ENCODE results near the gene LRRC8D.

Gene LRRC8D

GRCh38 chr1:89855413-89856123 lies 34.7 kb downstream of the LRRC8D start:
- TF ChIP-seq POLR2AphosphoS5 (IDR thresholded peaks at IDR 0.05; ENCODE audit: low read depth, low read length) (no peak), TAF1 (IDR thresholded peaks at IDR 0.05; ENCODE audit: borderline replicate concordance, low read depth, low read length) (no peak), POLR2A (IDR thresholded peaks at IDR 0.05; ENCODE audit: low read depth, low read length) (no peak)
- DNase-seq (ENCODE audit: insufficient read length) (no peak), FAIRE-seq (peak; percentile 83)

- no peak for TF ChIP-seq POLR2A (IDR thresholded peaks at IDR 0.05; ENCODE audit: low read depth, low read length)
- no peak for TF ChIP-seq TAF1 (IDR thresholded peaks at IDR 0.05; ENCODE audit: borderline replicate concordance, low read depth, low read length)
- TF ChIP-seq POLR2AphosphoS5 (IDR thresholded peaks at IDR 0.05; ENCODE audit: low read depth, low read length), result no peak
- no peak for DNase-seq (ENCODE audit: insufficient read length)
- FAIRE-seq, result no peak
These were observed 42.5 kb downstream of the LRRC8D start for GRCh38 chr1:89863165-89863830.

- no peak for TF ChIP-seq POLR2A (IDR thresholded peaks at IDR 0.05; ENCODE audit: low read depth, low read length)
- no peak for TF ChIP-seq POLR2AphosphoS5 (IDR thresholded peaks at IDR 0.05; ENCODE audit: low read depth, low read length)
- no peak for TF ChIP-seq TAF1 (IDR thresholded peaks at IDR 0.05; ENCODE audit: borderline replicate concordance, low read depth, low read length)
- DNase-seq (ENCODE audit: insufficient read length) (no peak), FAIRE-seq (no peak)
These were observed 44.9 kb downstream of the LRRC8D start for GRCh38 chr1:89865498-89866382.

GRCh38 chr1:89866568-89866967 lies 45.7 kb downstream of the LRRC8D start:
- FAIRE-seq (no peak), DNase-seq (ENCODE audit: insufficient read length) (no peak)
- TF ChIP-seq TAF1 (IDR thresholded peaks at IDR 0.05; ENCODE audit: borderline replicate concordance, low read depth, low read length) (no peak), POLR2A (IDR thresholded peaks at IDR 0.05; ENCODE audit: low read depth, low read length) (no peak), POLR2AphosphoS5 (IDR thresholded peaks at IDR 0.05; ENCODE audit: low read depth, low read length) (no peak)

- DNase-seq (ENCODE audit: insufficient read length) (no peak), FAIRE-seq (no peak)
- TF ChIP-seq POLR2AphosphoS5 (IDR thresholded peaks at IDR 0.05; ENCODE audit: low read depth, low read length), result no peak
- TF ChIP-seq POLR2A (IDR thresholded peaks at IDR 0.05; ENCODE audit: low read depth, low read length), result no peak
- TF ChIP-seq TAF1 (IDR thresholded peaks at IDR 0.05; ENCODE audit: borderline replicate concordance, low read depth, low read length), result no peak
These were observed 50.2 kb downstream of the LRRC8D start for GRCh38 chr1:89870998-89871397.

- peak; percentile 46 for FAIRE-seq
- no peak for TF ChIP-seq POLR2AphosphoS5 (IDR thresholded peaks at IDR 0.05; ENCODE audit: low read depth, low read length)
- TF ChIP-seq TAF1 (IDR thresholded peaks at IDR 0.05; ENCODE audit: borderline replicate concordance, low read depth, low read length), result no peak
- no peak for TF ChIP-seq POLR2A (IDR thresholded peaks at IDR 0.05; ENCODE audit: low read depth, low read length)
These were observed 51.1 kb downstream of the LRRC8D start for GRCh38 chr1:89871768-89872473.

GRCh38 chr1:89872567-89872966 lies 51.7 kb downstream of the LRRC8D start:
- DNase-seq (ENCODE audit: insufficient read length), result no peak
- TF ChIP-seq POLR2A (IDR thresholded peaks at IDR 0.05; ENCODE audit: low read depth, low read length) (no peak), POLR2AphosphoS5 (IDR thresholded peaks at IDR 0.05; ENCODE audit: low read depth, low read length) (no peak), TAF1 (IDR thresholded peaks at IDR 0.05; ENCODE audit: borderline replicate concordance, low read depth, low read length) (no peak)
- no peak for FAIRE-seq

More at GRCh38 chr1:89871768-89872473, 51.1 kb downstream of the LRRC8D start:
- no peak for DNase-seq (ENCODE audit: insufficient read length)

GRCh38 chr1:89873288-89873687 lies 52.5 kb downstream of the LRRC8D start:
- DNase-seq (ENCODE audit: insufficient read length) (no peak), FAIRE-seq (no peak)
- TF ChIP-seq TAF1 (IDR thresholded peaks at IDR 0.05; ENCODE audit: borderline replicate concordance, low read depth, low read length) (no peak), POLR2AphosphoS5 (IDR thresholded peaks at IDR 0.05; ENCODE audit: low read depth, low read length) (no peak), POLR2A (IDR thresholded peaks at IDR 0.05; ENCODE audit: low read depth, low read length) (no peak)

- DNase-seq (ENCODE audit: insufficient read length), result no peak
- no peak for FAIRE-seq
These were observed 52.9 kb downstream of the LRRC8D start for GRCh38 chr1:89873770-89874169.

GRCh38 chr1:89876463-89876862 lies 55.6 kb downstream of the LRRC8D start:
- no peak for TF ChIP-seq TAF1 (IDR thresholded peaks at IDR 0.05; ENCODE audit: borderline replicate concordance, low read depth, low read length)
- DNase-seq (ENCODE audit: insufficient read length) (no peak), FAIRE-seq (no peak)

More at GRCh38 chr1:89873770-89874169, 52.9 kb downstream of the LRRC8D start:
- TF ChIP-seq POLR2A (IDR thresholded peaks at IDR 0.05; ENCODE audit: low read depth, low read length) (no peak), TAF1 (IDR thresholded peaks at IDR 0.05; ENCODE audit: borderline replicate concordance, low read depth, low read length) (no peak), POLR2AphosphoS5 (IDR thresholded peaks at IDR 0.05; ENCODE audit: low read depth, low read length) (no peak)

GRCh38 chr1:89877756-89878155 lies 56.9 kb downstream of the LRRC8D start:
- no peak for FAIRE-seq
- TF ChIP-seq TAF1 (IDR thresholded peaks at IDR 0.05; ENCODE audit: borderline replicate concordance, low read depth, low read length) (no peak), POLR2A (IDR thresholded peaks at IDR 0.05; ENCODE audit: low read depth, low read length) (no peak), POLR2AphosphoS5 (IDR thresholded peaks at IDR 0.05; ENCODE audit: low read depth, low read length) (no peak)
- DNase-seq (ENCODE audit: insufficient read length), result no peak

Measured in GM12892 (cell line).